NCI-H1417 treated with DMSO at 0.1 percent for 48 hours (cell line): Measurements from ENCODE around the gene SLC25A26.
"Not testable (repeated sequence)": the region's sequence is repeated elsewhere in the genome, so short reads cannot be mapped to it uniquely, and the experiment has no call there.

Experiments
- DNase-seq: peaks from one replicate; lab custom pipeline; 2025; lab: John Stamatoyannopoulos, UW

SLC25A26 gene

DNA sequence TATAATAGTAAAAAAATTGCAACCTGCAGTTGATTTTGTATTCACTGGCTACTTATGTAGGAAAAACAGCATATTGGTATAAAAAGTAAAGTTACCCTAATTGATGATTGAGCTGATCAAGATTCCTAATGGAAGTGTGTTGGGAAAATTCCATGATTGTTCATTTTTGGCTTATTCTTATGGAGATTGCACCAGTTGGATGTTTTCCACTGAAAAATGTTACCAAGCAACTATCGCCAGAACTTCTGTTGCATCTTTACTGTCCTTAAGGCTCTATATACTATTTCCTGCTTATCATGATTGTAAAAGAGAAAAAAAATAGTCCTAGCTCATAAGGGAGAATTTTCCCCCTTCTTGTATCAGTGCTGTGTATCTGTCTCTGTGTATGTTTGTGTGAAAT, 48.6 kb downstream of the SLC25A26 start:
- DNase-seq = no peak

DNA sequence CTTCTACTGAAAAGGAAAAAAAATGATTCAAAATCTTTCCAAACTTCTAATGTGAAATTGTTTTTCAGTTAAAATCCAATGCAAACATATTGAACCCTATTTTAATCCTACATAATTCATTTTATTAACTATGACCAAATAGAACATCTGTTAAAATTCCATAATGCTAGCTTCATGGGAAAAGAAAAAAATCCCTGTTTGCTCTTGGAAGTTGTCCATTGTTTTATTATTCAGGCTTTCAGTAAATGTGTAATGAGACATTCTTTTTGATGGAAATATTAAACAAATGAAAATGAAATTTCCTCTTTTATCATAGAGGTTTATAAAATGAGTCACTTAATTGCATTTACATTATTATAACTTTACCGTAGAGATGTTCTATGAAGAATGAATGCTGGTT, 49.5 kb downstream of the SLC25A26 start:
- no peak for DNase-seq

DNA sequence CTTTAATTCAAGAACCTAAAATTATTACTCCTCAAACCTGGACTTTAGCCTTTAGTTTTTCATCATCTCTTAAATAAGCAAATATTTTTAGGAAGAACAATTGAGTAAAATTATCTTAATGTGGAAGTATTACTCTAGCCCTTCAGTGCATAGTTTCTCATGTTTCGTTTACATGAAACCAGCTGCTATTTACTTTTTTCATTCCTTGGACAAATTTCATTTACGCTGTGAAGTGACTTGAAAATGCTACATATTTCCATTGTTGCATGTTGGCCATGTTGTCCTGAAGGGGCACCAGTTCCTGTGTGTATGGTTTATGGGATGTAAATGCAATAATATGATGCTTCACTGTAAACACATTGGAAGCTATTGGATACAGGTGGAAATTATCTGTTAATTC, 49.9 kb downstream of the SLC25A26 start:
- DNase-seq = no peak

DNA sequence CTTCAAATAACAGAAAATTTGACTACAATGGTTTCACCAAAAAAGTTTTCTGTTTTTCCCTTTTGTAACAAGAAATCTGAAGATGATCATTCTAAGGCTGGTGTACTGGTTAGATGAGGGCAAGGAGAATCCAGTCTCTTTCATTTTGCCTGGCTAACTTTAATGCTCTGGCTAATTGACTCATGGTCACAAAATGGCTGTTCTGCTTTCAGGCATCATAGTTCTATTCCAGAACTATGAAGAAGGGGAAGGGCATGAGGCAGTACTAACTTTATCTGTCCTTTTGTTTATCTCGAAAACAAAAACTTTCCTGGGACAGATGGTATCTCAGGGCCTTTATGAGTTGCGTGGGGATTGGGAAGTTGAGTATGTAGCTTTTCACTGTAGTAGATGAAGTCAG, 50.4 kb downstream of the SLC25A26 start:
- DNase-seq = no peak

DNA sequence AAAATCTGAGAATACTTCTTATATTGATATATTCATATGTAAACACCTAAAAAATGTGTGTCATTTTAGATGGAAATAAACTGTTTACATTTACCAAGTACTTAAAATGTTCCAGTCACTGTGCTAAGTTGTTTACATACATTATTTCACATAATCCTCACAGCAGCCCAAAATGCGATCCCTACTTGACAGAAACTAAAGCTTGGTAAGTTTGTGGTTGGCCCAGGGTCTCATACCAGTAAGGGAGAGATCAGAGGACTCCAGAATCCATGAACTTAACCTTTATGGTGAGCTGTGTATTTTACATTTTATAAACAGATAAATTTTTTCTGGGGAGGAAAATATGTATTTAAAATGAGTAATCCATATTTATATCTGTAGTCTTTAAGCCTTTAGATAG, 51.2 kb downstream of the SLC25A26 start:
- DNase-seq = no peak

DNA sequence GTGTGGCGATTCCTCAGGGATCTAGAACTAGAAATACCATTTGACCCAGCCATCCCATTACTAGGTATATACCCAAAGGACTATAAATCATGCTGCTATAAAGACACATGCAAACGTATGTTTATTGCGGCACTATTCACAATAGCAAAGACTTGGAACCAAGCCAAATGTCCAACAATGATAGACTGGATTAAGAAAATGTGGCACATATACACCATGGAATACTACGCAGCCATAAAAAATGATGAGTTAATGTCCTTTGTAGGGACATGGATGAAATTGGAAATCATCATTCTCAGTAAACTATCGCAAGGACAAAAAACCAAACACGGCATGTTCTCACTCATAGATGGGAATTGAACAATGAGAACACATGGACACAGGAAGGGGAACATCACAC, 54.0 kb downstream of the SLC25A26 start:
- not testable (repeated sequence) for DNase-seq

DNA sequence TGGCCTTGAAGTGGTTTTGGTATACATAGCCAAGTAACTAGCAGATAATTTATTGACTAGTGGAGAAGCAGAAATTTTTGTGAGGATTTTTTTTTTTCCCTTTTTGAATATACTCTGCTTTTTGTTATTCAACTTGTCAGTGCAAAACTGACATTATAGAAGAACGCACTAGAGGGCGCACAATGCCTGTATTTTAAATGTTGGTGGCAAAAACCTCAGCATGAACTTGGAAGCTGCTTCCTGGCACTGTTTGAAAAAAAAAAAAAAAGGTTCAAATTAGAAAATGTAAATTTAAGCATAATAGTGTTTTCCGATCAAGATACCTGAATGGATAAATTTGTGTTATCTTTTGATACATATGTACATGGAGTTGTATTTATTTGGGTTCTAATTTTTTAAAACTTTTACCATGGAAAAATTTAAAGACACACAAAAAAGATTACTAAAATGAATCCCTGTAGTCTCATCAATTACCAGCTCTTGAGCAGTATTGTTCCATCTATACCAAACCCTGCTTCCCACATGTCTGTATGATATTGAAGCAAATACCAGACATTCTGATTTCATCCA, 56.0 kb downstream of the SLC25A26 start:
- no peak for DNase-seq

DNA sequence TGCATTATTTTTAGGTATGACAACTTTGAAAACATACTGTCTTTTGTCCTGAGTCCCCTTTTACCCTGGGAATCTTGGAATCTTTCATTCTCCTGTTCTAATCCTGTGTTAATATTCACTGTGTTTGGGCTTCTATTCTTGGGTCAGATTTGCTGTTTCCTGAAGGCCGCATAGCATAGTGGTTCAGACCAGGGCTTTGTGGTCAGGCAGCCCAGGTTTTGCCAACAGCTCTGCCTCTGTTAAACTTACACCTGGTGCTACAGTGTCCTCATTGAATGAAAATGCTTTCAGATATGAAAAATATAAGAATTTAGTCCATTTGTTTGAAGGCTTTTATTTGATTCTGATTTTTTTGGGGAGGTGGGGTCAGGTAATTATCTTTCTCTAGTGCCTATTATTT, 58.4 kb downstream of the SLC25A26 start:
- DNase-seq = no peak

DNA sequence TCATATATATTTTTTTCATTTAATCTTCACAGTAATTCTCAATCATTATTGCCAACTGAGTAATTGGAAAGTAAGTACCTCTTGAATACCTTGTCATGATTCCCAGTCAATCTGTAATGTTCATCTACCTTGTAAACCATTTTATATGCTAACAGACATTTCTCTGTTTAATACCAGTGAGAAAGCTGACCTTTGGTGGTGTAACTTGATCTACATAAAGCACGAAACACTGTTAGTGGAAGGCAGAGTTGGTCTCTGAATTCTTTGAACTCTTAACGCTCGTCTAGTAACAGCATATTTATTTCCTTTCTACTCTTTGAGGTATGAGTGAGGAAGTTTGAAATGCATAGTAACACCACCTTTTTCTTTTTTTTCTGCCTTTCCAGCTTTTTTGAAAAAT, 59.5 kb downstream of the SLC25A26 start:
- no peak for DNase-seq

DNA sequence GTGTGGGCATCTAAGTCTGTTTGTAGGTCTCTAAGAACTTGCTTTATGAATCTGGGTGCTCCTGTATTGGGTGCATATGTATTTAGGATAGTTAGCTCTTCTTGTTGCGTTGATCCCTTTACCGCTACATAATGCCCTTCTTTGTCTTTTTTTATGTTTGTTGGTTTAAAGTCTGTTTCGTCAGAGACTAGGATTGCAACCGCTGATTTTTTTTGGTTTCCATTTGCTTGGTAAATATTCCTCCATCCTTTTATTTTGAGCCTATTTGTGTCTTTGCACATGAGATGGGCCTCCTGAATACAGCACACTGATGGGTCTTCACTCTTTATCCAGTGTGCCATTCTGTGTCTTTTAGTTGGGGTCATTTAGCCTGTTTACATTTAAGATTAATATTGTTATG, 71.1 kb downstream of the SLC25A26 start:
- DNase-seq = not testable (repeated sequence)

DNA sequence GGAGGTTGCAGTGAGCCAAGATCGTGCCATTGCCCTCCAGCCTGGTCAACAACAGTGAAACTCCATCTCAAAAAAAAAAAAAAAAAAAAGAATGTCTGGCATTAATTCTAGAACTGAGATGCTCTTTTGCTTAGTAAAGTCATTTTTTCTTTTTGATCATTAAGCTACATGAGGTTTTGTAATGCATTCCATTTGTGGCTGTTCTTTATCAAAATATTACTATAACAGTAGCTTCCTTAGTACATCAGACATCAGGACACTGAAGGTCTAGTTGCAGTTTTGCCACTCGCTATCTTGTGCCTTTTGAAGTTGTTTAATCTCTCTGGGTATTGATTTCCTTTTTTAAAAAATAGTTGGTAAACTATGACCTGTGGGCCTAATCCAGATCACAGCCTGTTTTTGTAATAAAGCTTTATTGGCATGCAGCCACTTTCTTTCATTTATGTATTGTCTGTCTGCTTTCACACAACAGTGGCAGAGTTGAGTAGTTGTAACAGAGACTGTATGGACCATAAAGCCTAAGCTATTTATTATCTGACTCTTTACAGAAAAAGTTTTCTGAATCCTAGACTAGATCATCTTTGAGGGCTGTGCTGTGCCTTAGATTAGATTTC, 76.6 kb downstream of the SLC25A26 start:
- no peak for DNase-seq

DNA sequence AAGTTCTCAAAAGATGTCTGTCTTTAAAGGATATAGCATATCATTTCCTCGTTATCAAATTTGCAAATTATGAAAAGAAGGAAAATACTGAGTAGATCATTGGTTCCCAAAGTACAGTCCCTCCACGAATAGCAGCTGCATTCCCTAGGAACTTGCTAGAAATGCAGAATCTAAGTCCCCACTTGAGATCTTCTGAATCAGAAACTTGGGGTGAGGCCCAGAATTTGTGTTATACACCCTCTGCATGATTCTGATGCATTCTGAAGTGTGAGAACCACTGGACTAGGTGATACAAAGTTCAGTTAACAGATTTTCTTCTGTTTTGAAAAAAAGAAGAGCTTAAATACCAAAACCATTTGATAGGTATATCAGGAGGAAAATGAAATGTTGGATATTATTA, 77.1 kb downstream of the SLC25A26 start:
- DNase-seq = no peak

DNA sequence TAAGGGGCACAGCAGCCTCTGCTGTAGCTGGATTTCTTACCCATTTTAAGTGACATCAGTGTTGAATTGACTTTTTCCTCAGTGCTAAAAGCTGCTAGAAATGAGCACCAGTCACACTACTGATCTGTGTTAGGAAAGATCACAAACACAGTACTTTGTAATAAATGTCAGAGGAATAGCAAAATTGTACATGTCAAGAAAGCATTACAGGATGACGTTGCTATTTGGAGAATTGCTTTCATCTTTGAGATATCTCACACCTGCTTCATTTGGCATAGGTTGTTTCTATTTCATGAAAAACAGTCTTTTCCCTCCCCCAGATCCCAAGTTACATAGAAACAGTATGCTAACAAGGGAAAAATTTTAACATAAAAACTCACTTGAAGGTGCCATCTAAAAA, 77.8 kb downstream of the SLC25A26 start:
- DNase-seq = no peak

DNA sequence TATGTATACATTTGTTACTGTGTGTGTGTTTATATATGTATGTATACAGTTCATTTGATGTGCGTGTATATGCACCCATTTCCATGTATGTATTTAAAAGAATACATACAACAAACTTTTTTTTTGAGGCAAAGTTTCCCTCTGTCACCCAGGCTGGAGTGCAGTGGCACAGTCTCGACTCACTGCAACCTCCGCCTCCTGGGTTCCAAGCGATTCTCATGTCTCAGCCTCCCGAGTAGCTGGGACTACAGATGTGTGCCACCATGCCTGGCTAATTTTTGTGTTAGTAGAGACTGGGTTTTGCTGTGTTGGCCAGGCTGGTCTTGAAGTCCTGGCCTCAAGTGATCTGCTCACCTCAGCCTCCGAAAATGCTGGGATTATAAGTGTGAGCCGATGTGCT, 78.3 kb downstream of the SLC25A26 start:
- not testable (repeated sequence) for DNase-seq

DNA sequence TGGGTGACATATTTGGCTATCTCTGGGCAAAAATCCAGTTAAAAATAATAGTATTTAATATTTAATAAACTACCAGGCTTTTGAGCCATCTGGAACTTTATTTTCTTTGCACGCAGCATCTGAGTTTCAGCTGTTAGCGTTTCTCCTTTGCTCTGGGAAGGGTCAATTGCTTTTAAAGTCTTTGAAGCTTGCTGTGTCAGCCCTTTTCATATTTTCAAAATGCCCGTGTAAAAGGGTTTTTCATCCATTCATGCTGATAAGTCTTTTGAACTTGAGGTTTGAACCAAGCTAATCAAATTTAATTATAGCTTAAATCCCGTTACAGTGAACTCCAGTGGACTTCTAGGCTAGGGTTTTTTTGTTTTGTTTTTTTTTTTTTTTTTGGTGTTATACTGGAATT, 79.1 kb downstream of the SLC25A26 start:
- no peak for DNase-seq

DNA sequence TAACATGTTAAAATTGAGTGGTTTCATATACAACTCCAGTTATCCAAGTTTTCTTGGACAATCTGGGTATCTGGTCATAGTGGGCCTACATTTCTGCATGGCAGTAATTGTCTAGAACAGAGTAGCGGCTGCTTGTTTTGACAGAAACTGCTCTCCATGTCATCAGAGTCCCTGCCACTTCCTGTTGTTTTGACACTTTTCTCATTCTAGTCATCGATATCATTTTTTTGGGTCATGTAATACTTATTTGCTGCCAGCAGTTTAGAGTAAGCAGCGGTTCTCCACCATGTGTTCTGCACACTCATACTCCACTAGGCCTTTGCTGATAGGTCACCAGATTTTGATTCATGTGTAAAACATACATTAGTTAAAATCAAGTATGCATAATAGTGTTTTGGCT, 81.5 kb downstream of the SLC25A26 start:
- DNase-seq = no peak

DNA sequence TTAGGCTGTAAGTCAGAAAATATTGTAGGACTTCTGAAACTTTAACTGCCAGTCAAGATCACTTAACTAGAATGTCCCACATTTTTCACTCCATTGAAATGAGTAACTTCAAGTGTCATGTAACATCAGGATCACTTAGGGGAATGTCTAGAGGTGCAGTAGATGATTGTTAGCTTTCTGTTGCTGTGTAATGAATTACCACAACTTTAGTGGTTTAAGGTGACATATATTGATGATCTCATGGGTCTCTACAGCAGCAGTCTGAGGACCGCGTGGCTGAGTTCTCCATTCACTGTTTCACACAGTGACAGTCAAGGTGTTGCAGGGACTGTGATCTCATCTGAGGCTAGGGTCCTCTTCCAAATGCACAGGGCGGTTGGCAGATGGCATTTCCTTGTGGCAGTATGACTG, 82.7 kb downstream of the SLC25A26 start:
- DNase-seq = no peak

DNA sequence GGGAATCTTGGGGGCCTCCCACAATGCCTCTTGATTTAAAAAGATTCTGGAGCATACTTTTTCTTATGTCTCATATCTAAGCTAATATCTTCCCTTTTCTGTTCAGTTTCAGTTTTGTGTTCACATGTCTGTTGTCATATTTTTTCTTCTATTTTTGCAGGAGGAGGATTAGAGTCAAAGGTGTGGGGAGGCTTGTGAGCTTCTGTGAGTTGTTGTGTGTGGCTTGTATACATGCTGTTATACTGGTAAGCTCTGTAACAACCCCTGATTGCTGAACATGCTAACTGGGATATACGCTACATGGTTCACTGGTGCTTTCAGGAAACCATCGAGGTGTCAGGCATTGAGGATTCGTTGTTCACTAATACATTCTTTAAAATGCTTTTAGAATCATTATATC, 83.5 kb downstream of the SLC25A26 start:
- DNase-seq = no peak

DNA sequence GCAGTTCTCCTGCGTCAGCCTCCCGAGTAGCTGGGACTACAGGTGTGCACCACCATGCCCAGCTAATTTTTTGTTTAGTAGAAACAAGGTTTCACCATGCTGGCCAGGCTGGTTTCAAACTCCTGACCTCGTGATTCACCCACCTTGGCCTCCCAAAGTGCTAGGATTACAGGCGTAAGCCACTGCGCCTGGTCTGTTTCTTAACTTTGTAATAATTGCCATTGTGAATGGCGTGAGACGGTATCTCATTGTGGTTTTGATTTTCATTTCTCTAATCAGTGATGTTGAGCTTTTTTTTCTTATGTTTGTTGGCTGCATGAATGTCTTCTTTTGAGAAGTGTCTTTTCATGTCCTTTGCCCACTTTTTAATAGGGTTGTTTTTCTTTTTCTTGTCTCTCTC, 85.3 kb downstream of the SLC25A26 start:
- not testable (repeated sequence) for DNase-seq

DNA sequence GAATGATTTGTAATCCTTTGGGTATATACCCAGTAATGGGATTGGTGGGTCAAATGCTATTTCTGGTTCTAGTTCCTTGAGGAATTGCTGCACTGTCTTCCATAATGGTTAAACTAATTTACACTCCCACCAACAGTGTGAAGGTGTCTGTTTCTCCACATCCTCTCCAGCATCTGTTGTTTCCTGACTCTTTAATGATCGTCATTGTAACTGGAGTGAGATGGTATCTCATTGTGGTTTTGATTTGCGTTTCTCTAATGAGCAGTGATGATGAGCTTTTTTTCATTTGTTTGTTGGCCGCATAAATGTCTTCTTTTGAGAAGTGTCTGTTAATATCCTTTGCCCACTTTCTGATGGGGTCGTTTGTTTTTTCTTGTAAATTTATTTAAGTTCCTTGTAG, 86.2 kb downstream of the SLC25A26 start:
- not testable (repeated sequence) for DNase-seq

DNA sequence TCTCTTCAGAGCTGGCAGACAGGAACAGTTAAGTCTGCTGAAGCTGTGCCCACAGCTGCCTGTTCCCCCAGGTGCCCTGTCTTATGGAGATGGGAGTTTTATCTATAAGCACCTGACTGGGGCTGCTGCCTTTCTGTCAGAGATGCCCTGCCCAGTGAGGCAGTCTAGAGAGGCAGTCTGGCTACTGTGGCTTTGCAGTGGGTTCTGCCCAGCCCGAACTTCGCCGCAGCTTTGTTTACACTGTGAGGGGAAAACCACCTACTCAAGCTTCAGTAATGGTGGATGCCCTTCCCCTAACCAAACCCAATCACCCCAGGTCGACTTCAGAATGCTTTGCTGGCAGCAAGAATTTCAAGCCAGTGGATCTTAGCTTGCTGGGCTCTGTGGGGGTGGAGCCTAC, 91.2 kb downstream of the SLC25A26 start:
- no peak for DNase-seq

DNA sequence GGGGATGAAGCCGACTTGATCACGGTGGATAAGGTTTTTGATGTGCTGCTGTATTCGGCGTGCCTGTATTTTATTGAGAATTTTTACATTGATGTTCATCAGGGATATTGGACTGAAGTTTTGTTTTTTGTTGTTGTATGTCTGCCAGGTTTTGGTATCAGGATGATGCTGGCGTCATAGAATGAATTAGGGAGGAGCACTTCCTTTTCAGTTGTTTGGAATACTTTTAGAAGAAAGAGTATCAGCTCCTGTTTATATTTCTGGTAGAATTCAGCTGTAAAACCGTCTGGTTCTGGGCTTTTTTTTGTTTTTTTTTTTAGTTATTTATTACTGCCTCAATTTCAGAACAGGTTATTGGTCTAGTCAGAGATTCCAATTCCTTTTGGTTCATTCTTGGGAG, 93.7 kb downstream of the SLC25A26 start:
- no peak for DNase-seq

DNA sequence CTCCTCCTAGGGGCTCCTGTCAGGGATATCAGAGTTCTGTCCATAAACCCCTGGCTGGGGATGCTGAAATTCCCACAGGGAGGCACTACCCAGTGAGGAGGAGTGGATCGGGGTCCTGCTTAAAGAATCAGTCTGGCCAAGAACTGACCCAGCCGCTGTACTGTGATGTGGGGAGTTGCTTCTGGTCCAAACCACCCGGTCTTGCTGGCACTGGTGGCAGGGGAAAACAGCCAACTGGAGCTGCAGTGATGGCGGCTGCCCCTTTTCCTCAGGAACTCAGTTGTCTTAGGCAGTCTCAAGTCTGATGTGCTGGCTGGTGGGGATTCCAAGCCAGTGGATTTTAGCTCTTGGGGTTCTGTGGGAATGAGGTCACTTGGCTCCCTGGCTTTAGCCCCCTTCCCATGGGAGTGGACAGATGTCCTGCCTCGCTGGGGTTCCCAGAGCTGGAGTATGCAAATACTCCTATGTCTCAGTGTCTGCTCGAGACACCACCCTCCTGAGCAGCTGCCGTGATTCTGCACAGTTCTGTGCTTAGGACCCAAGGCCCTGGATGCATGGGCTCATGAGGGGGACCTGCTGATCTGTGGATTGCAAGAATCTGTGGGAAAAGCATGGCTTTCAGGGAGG, 97.1 kb downstream of the SLC25A26 start:
- DNase-seq = no peak

DNA sequence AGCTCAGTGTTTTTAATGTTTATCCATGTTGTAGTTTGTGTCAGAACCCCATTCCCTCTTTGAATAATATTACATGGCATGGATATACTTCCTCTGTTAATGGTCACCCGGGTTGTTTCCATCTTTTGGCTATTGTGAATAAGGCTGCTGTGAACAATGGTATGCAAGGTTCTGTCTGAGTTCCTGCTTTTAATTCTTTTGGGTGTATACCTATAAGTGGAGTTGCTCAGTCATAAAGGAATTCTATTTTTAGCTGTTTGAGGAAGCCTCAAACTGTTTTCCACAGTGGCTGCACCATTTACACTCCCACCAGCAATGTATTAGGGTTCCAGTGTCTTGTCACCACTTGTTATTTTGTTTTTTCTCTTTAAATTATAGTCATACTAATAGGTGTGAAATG, 99.6 kb downstream of the SLC25A26 start:
- DNase-seq = no peak
